Stimulated activated CD4-positive, alpha-beta T cell treated with anti-CD3 and anti-CD28 coated beads, TNF-alpha, amount 100 ng/mL, for 48 hours (primary cell): ENCODE data around the gene PLA2G3.
A peak's percentile ranks its signal among the peaks of the same experiment; 100 is the strongest.
"Not testable (repeated sequence)": the region's sequence is repeated elsewhere in the genome, so short reads cannot be mapped to it uniquely, and the experiment has no call there.

Source experiments
- DNase-seq, 3 donors: peaks; one replicate each; pipeline ENCODE4 v3.0.0-alpha.2; 2020; ENCODE audit warnings: low read depth in 3 of 3

The PLA2G3 gene

DNA sequence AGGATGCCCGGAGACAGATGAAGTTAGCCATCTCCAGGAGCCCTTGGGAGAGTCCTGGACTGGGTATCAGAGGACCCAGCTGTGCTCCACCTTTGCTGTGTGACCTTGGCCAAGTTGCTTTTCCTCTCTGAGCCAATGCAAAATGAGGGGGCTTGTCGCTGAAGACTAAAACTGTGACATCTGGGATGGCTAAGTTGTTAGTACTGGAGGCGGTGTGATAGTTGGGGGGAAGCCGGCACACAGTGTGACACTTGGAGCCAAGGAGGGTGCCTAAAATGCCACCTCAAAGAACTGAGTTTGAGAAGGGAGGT lies 17.1 kb downstream of the PLA2G3 start:
- DNase-seq, result no peak

DNA sequence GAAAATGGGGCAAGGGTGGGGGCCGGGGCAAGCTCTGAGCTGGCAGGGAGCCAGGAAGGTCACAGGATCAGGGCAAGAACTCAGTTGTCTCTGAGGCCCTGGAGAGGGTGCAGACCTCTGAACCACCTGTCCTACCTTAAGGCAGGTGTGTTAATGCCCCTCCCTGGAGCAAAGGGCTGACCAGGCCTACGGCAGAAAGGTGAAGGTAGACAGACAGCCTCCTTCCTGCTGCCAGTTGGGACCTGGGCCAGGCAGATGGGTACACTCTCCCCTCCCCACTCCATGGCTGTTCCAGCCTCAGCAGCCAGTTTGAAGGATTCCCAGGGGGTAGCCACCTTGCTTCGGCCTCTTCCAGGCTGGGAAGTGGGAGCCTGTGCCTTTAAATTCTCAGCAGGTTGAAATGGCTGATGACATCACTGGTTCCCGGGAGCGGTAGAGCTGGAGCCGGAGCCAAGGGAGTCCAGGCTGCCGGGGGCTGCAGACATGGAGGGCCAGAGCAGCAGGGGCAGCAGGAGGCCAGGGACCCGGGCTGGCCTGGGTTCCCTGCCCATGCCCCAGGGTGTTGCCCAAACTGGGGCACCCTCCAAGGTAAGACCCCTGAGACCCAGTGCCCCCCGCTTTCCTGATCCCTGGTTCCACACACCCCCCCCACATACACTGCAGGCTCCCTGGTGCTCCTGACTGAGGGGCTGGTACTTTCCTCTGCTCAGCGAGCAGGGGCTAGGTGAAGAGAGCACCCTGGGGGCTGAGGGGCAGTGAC lies 17.6 kb downstream of the PLA2G3 start, which contains the start of gene INPP5J:
TSS of gene INPP5J (plus strand) at position 435 of the 760 bp plus-strand sequence. CDS start at position 484, 49 bp downstream.
- DNase-seq, result no peak

DNA sequence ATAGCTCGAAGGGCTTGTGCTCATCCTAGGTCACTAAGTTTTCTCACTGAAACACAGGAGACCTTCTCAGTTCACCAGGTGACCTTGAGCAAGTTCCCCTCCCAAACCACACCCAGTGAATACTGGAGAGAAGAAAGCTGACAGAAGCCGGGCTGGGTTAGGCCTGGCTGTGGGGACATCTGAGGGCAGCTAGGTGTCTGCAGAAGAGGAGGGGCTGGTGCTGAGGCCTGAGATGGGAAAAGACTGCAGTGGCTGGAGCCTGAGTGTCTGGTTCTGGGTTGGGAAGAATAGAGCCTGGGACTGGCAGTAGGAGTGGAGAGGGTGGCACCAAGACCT lies 18.1 kb downstream of the PLA2G3 start:
- no peak for DNase-seq

DNA sequence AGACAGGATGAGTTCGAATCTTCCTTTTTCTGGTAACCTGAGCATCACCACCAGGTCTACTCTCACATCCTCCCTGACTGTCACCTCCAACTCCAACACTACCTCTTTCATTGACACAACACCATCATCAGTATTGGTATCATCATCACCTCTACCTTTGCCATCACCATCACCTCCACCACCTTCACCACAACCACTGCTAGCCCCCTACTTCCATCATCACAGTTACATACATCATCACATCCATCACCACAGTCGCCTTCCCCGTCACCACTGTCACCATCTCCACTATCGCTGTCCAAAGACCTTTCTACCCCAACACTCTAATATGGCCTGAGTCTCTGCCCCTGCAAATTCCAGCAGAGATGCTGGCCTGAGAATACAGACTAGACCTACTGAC lies 18.9 kb downstream of the PLA2G3 start:
- no peak for DNase-seq

DNA sequence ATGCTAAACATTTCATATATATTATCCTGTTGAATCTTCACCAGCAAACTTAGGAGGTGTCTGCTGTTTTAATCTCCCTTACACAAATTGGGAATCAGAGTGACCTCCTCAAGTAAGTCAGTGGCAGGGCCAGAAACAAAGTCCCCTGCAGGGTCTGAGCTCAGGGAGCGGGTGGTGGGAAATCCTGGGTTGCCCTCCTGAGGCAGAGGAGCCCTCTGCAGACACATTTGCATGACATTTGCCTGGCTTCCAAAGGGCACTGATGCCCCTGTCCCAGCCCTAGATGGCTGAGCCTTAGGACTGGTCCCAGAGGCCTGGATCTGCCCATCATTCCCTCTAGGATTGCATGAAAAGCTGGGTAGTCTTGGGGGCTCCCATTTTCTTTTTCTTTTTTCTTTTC lies 19.7 kb downstream of the PLA2G3 start:
- no peak for DNase-seq

DNA sequence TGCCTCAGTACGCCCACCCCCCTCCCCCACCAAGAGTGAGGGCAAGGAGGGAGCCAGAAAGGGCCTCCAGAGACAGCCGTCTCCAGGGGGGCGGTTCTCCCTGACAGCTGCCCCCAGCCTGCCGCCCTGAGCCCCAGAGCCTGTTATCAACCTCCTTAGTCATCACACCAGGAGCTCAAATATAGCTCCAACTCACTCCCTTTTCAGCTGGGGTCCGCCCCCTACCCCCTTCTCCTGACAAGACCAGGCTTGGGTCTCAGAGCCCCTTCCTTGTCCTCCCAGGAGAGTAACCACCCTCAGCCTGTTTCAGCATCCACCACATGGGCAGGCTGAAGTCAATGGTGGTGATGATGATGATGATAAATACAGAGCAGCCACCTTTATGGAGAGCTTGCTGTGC lies 20.1 kb downstream of the PLA2G3 start:
- DNase-seq, result no peak

DNA sequence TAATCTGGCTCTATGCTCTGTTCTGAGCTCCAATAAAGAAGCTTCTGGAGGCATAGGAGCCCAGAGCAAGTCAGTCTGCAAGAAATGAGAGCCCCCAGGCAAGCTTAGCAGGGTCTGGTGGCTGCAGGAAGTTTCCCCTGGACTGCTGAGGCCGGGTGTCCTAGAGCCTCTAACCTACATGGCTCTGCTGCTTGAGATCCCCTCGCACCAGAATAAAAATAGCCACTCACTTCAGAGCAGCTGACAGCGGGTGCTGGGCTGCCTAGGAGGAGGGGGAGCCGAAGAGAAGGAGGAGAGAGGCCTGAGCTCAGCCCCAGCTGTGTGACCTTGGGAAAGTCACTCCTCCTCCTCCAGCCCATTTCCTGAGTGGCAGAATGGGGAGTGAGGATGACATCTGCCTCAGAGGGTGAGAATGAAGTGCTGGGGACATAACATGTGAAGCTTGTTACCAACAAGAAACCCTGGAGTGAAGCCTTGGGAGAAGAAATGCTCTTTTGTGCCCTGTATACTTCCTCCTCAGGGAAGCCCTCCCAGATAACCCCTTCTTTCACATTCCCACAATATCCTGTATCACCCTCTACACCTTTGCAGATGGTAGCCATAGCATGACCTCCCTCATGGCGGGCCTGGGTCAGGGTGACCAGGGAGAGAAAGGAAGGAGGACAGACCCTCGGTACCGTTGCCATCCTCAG lies 21.1 kb downstream of the PLA2G3 start:
- no peak for DNase-seq

DNA sequence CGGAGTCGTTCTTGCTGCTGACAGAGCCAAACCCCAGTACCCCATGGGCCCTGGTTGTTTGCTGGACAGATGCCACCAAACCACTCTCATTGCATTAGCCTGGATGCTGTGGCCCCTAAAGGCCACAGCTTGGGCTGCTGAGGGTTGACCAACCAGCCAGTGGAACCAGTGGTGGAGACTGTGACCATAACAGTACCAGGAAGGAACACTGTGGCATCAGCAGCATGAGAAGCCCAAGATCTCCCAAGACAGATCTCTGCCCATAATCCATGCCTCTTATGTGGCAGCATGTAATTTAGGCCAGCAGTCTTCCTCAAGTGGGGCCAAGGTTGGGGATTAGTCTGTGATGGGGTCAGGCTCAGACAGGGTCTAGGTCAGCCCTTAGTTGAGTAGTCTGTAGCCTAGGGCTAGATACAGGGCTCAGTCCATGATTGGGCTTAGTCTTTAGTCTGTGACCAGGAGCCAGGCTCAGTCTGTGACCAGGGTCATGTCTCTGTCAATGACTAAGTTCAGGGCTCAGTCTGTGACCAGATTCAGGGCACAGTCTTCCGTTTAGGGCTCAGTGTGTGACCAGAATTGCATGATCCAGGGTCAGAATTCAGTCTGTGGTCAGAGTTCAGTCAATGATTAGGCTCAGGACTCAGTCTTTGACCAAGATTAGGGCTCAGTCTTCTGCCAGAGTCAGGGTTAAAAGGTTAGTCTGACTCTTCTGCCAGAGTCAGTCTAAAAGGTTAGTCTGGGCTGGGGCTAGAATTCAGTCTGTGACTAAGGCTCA lies 22.1 kb downstream of the PLA2G3 start:
- no peak for DNase-seq

DNA sequence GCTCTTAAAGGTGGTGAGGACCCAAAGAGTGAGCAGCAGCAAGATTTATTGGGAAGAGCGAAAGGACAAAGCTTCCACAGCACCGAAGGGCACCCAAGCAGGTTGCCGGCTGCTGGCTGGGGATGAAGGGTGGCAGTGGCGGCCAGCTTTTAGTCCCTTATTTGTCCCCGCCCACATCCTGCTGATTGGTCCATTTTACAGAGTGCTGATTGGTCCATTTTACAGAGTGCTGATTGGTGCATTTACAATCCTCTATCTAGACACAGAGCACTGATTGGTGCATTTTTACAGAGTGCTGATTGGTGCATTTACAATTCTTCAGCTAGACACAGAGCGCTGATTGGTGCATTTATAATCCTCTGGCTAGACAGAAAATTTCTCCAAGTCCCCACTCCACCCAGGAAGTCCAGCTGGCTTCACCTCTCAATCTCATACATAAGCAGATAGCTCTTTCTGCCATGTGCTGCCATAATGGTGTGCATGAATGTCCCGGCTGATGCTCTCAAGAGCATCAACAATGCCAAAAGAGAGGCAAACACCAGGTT lies 27.7 kb downstream of the PLA2G3 start:
- not testable (repeated sequence) for DNase-seq

DNA sequence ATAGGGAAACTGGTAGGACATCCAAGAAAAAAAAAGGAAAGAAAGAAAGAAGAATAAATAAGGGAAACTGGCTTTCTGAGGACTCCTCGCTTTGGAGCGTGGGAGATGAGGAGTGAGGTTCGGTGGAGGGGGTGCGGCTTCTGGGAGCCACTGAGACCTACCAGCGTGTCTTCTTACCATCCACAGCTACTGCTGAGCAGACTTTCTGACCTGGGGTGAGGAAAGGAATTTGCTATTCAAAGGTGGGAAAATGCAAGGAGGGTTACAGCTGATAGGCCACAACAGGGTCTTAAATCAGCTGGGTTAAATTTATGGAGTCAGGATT lies 32.5 kb downstream of the PLA2G3 start:
- DNase-seq, result no peak

DNA sequence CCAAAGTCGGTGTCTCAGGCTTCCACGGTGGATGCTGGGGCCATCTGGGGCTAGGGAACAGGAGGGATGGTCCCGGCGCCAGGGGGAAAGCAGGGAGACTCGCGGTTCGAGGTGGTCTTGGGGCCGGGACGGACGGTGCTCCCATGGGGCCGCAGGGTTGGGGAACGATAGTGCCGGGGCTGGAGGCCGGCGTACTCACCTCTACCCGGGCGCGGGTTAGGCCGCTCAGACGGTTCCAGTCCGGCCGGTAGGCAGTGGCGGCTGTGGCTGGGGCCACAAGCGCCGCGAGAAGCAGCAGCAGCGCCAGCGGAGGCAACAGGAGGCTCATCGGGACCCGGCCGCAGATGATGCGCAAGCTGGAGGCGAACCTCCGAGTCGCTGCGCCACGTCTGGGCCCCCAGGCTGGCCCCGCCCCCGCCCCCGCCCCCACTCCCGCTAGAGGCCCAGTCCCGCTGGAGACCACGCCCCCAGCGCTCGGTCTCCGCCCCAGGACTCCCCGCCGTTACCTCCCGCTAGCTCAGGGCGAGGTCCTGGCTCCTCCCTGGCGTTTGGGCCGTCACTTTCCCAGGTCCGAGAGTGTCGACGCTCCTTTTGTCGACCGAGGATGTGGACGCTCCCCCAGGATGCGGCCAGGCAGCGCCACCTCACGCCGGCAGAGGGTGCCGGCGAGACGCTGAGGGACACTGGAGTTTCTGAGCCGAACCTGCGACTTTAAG lies 33.0 kb downstream of the PLA2G3 start, which contains the start of gene SELENOM:
TSS of gene SELENOM (minus strand) at position 391 of the 716 bp plus-strand sequence. CDS start at position 328, 63 bp downstream.
- DNase-seq, result peak; percentile 79 to 85 (median 85)

DNA sequence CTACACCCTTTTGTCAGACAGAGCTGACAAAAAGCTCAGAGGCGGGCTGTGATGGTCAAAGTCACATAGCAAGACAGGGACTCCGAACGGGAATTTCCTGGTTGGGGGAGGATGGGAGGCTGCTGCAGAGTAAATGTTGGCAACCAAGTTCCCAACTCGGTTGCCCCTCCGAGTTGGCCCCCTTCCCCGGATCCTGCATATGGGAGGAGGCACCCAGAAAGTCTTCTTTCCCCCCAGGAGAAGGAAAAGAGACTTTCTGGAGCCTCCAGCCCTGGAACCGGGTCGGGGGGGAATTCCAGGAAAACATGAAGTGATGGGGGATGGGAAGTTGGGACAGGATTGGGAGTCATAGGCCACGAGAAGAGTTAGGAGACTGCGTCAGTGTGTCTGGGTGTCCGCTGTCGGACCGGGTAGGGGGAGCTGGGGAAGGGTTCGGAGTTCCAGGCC lies 33.6 kb downstream of the PLA2G3 start:
- no peak for DNase-seq

DNA sequence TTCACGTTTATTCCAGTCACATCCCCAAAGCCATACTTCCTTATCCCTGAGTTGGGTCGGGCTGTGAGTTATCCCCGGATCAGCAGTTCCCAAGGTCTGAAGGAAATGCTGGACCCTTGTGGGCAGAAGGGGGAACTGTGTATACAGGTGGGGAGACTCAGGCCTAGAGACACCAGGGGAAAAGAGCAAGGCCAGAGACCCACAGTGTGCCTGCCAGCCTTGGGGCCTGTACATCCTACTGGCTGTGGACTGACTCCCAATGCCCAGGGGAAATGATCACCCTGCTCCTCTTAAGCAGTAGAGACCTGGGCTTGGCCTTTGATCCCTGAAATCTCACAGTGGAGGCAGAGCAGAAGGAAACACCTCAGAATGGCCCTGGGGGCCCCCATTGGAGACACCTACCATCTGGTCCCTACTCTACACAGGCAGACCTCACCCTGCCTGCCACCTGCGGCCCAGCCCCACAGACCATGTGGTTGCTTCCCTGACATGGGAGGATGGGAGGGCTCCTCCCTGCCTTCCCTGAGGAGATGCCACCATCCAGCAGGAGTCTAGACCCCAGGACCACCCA lies 34.2 kb downstream of the PLA2G3 start:
- no peak for DNase-seq

DNA sequence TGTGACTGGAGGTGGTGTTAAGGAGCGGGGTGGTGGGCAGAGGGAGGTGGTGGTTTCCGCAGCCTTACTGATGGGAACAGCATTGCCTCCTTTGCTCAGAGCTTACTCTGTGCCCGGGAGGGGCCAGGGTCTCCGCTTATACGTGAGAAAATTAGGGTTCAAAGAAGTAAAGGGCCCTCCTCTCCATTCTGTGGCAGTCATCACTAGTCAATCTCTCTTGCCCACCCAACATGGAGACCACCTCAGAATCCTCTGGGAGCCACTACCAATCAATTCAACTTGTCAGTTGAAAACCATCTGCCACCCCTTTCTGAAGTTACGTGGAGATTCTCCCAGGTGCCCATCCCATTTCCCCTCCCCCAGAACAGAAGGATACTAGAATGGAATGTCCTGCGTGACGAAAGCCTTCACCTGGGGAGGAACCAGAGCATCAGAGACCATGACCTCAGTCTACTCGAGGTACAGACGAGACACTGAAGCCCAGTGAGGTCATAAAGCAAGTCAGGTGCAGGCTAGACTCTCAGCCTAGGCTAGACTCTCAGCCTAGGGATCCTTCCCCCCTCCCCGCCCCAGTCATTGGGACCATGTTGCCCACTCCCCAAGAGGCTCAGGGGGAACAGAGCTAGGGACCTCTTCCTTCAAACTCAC lies 34.9 kb downstream of the PLA2G3 start:
- no peak for DNase-seq

DNA sequence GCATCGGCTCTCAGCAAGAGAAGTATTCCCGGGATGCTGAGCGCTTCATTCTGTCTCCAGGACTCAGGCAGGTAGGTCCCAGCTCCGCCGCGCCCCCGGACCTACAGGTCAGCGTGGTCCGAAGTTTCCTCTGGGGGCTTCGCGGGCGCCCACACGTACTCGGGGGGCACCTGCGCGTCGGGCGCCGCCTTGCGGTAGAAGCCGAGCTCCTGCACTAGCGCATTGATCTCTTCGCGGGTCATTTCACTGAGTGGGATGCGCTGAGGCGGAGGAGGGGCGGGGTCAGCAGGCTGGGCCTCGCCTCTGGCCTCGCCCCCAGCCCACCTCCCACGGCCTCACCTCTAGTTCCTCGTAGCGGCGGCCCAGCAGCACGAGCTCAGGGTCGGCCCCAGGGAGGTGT lies 35.4 kb downstream of the PLA2G3 start:
- no peak for DNase-seq

DNA sequence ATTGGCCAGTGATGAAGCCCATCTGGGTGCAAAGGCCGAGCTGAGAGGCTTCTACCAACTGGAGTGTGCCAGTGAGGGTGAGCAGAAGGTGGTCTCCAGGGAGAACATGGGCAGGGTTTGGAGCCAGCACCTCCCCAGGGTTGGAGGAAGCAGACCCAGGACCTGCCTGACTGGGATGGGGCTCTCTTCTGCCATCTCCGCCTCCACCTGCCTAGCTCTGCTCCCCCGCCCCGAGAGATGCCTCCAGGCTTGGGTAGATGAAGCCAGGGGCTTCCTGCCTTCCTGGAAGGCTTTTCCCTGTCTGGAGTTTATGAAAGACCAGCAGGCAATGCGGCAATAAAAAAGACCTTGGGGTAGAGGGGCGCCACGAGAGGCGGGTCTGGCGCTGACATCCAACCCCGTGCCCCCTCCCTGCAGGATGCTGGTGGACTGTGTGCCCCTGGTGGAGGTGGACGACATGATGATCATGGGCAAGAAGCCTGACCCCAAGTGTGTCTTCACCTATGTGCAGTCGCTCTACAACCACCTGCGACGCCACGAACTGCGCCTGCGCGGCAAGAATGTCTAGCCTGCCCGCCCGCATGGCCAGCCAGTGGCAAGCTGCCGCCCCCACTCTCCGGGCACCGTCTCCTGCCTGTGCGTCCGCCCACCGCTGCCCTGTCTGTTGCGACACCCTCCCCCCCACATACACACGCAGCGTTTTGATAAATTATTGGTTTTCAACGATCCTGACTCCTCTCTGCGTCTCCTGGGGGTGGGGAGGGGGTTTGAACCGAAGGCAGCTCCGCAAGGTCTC lies 36.2 kb downstream of the PLA2G3 start:
- no peak for DNase-seq

DNA sequence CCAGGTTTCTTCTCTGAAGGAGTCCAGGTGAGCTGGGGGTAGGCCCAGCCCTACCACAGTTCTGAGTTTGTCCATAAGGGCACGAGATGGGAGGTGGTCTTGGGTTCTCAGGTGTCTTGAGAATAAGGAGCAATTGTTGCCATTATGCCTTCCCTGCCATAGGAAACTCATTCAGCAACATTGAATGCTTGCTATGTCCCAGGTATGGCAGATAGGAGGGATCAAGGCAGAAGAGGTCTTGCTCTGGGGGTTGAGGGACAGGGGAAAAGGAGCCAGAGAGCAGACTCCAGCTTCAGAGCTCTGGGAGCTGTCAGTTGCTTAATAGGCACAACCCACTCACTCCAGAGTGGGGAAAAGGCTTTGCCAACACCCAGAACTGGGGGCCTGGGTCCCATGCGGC lies 37.2 kb downstream of the PLA2G3 start:
- DNase-seq, result no peak

DNA sequence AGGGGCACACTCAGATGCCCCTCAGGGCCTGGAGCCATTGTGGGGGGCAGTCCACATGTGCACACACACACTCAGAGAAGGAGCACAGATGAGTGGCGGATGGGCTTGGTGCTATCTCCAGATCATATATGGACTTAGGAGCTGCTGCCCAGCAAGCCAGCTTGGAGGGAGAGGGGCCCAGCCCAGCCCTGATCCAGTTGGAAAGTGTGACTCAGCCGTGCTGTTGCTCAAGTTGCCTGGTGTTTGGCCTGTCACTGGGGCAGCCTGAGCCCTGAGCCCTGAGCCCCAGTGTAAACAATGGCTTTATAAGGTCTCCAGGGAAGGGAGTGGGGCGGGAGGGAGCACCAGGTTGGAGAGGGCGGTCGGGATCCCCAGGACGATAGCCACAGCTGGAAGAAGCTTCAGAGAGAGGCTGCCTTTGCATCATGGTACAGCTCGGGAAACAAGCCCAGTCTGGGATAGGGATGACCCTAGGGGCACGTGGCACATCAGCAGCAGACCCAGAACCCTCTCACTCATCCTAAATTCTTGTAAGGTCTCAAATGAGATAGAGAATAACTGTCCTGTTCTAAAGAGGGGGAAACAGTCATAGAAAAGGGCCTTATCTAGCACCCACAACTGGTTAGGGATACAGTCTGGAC lies 37.7 kb downstream of the PLA2G3 start:
- DNase-seq, result no peak

DNA sequence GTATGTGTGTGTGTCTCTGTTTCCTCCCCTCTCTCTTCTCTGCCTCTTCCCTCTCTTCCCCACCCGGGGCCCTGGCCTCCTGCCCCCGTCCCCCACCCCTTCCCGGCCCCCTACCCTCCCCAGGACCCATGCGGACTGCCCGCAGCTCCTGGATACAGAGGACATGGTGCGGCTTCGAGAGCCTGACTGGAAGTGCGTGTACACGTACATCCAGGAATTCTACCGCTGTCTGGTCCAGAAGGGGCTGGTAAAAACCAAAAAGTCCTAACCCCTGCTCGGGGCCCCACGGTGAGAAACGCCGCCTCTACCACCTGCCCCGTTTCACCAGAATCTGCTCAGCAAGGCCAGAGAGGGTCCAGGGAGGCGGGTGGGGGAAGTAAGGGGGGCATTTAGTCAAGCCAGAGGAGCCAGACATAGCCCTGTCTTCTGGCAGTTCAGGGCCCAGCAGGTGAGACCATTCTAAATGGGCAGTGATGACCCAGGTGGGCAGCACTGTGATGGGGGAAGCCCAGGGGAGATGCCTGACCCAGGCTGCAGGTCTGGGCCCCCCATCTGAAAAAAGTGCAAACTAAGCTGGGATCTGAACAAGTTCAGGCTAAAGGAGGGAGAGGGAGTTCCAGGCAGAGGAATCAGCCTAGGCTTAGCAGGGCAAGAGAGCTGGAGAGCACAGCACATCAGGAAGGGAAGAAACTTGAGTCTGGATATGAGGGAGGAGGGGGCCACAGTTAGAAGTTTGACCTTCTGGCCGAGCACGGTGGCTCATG lies 39.4 kb downstream of the PLA2G3 start:
- DNase-seq, result no peak
